Esophagus muscularis mucosa (tissue), 4 donors: ENCODE results near the gene PIK3R5.

Source experiments
- CTCF ChIP-seq, 3 experiments: fragments of 200-600 bp in 2 of 3; fragments of 450-650 bp in 1 of 3; sonication (generic) in 2 of 3; IDR thresholded peaks; one replicate each; pipeline ENCODE4 v1.5.1; 2017 to 2019; ENCODE audit warnings: antibody characterized with exemption in 3 of 3, mild to moderate bottlenecking in 2 of 3, moderate library complexity in 1 of 3
- EP300 ChIP-seq: sonication (generic); formaldehyde crosslinking; IDR thresholded peaks from one replicate; pipeline ENCODE4 v1.6.1; 2017; ENCODE audit warnings: antibody characterized with exemption
- POLR2A ChIP-seq: fragments of 450-650 bp; IDR thresholded peaks from one replicate; pipeline ENCODE4 v1.6.1; 2017; ENCODE audit warnings: antibody characterized with exemption, moderate library complexity, mild to moderate bottlenecking, low read depth
- POLR2AphosphoS5 ChIP-seq, 2 donors: sonication (generic); formaldehyde crosslinking; IDR thresholded peaks; one replicate each; pipeline ENCODE4 v1.6.1; 2017; ENCODE audit warnings: antibody characterized with exemption in 2 of 2

DNA sequence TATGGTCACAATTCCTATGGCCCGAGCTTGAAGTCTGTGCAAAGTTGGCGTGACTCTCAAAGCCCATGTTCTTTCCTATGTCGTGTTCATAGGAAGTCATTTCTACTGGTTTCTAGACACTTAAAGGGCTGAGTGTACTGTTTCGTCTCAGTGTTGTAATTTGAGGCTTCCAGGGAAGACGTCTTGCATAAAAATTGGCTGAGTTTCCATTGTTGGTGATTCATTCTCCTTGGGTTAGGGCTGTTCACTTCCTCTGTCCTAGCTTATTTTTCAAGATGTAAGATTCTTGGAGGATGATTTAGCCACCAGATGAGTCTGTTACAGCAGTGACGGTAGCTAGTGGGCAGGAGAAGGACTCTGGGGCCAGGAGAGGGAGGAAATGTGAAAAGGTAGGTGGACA lies 43.1 kb downstream of the PIK3R5 start:
- TF ChIP-seq CTCF (IDR thresholded peaks at IDR 0.05), result no peak
- peak in 1 of 2 donors; percentile 26 for TF ChIP-seq POLR2AphosphoS5 (IDR thresholded peaks at IDR 0.05)
- no peak for TF ChIP-seq EP300
- TF ChIP-seq POLR2A, result no peak
